ENCODE measurements around the gene SH3RF3. TPM values are rescaled to one million over a fixed set of nuclear protein-coding genes. Genes with fewer than 3 reads are reported as not detected.

The SH3RF3 gene
- total and polyA plus RNA-seq, 9 of the 15 experiments (the other 6 are each of a cell fraction or from before 2014, with no cell fraction given) = 0.02 TPM; not detected in 8

DNA sequence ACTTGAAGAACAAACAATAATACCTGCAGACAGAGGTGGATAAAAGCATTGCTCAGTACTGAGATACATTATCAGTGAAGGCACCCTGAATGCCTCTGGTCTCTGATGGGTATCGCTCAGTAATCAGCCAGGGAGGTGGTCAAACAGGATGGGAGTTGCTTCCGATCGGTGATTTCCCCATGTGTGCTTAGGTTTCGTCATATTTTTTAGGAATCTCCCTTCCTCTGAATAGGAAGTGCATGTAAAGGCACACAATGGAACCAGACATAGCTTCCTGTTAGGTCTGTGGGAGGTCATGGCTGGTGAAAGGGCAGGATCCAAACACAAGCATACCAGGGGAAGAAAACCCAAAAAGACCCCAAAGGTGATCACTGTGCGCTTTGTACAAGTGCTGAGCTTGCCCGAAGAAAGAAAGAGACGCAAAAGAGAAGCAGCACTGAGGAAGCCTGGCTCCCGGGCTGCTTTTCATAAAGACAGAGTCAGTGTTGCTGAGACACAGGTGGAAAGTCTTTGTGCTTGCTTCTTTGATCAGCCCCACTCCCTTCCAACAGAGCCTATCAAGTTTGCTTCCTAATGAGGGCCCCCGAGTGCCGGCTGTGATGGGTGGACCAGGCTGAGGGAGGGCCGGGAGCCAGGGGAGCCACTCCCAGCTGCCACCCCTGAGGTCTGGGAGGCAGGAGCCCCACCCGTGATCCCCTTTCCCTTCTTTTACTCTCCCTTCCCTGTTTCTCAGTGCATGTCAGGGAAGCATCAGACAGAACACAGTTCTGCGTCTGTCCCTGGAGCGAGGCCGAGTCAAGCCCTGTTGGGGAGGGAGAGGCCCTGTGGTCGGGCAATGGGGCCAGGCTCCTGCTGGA lies 138.2 kb downstream of the SH3RF3 start:
- in situ Hi-C loops (cut with MboI) (no loop called here), intact Hi-C loops (cut with micrococcal nuclease) (no loop called here)
- H2AFZ ChIP-seq (ENCODE audit: low read depth, low read length) = no peak overlapping the region
- CTCF ChIA-PET (ENCODE audit: low intra/inter-chr PET ratio) = no interaction called here
- 0 out of 2 replicates have a peak, but pooled peaks cover 2% of the 10 kb centered on the region for H4K20me1 ChIP-seq (replicated peaks; ENCODE audit: control insufficient read depth, insufficient read depth, low read length)
- peaks cover 6 to 46% of the 10 kb centered on the region in 2 experiments; a peak in 4 of 5 replicates for H3K27me3 ChIP-seq (ENCODE audit: control insufficient read depth in 2 of 2, insufficient read depth in 2 of 2, low read length in 2 of 2)
- DNase-seq (ENCODE audit: extremely low read depth in 1 of 4, low spot score in 3 of 4) = no peak
- FAIRE-seq = no peak
- peak; percentile 44; the same call in 2 of the 3 replicates for ATAC-seq
- H3K79me2 ChIP-seq (ENCODE audit: control insufficient read depth, insufficient read depth, low read length) = no peaks in the 10 kb centered on the region
- POLR2A ChIA-PET = interaction anchor here (0.6 kb wide), 1 partner anchor 24 kb away, joined by 3 read pairs; no protein-coding TSS in a partner anchor
- no peaks in the 10 kb centered on the region for H3K9me3 ChIP-seq (replicated peaks; ENCODE audit: control insufficient read depth, insufficient read depth, low read depth, low read length)
- BruUV-seq (replicated peaks) = no TSS peak
- H3K9ac ChIP-seq (ENCODE audit: insufficient read depth in 1 of 2, low read depth in 2 of 2, low read length in 2 of 2) = no peak overlapping the region
- H3K4me3 ChIP-seq = no peak overlapping the region
- no peak overlapping the region for H3K27ac ChIP-seq (ENCODE audit: extremely low read depth, low read depth, low read length)
- H3K9me1 ChIP-seq (ENCODE audit: control insufficient read depth, insufficient read depth, low read length) = no peaks in the 10 kb centered on the region
- H3K36me3 ChIP-seq (ENCODE audit: control insufficient read depth, insufficient read depth, low read length) = no peaks in the 10 kb centered on the region
- H3K4me1 ChIP-seq (replicated peaks in 1 of 2; ENCODE audit: control insufficient read depth in 2 of 2, insufficient read depth in 2 of 2, low read length in 2 of 2) = no peaks in the 10 kb centered on the region; a peak in 2 of 5 replicates
- H3K4me2 ChIP-seq (ENCODE audit: insufficient read depth, low read length) = no peak overlapping the region
- WGBS (ENCODE audit: insufficient coverage, low coverage, missing lambda C conversion rate) = 6% methylated on average over 11 of the region's 16 CpGs
- TF ChIP-seq BCL6 (CRISPR knock-in tag; IDR thresholded peaks at IDR 0.05) = no peak
- peak; percentile 48 for TF ChIP-seq ZNF239 (CRISPR knock-in tag; IDR thresholded peaks at IDR 0.05)
- TF ChIP-seq LCOR (CRISPR knock-in tag; IDR thresholded peaks at IDR 0.05) = no peak
- TF ChIP-seq OTX1 (CRISPR knock-in tag; IDR thresholded peaks at IDR 0.05) = 0 out of 2 replicates have a peak, but pooled peaks have one; percentile 43
- peak; percentile 97 for TF ChIP-seq ZNF589 (CRISPR knock-in tag; IDR thresholded peaks at IDR 0.05; ENCODE audit: low read depth)
- no peak for TF ChIP-seq KLF16 (IDR thresholded peaks at IDR 0.05)
- no peak for TF ChIP-seq NR3C1 (CRISPR knock-in tag; IDR thresholded peaks at IDR 0.05)
- TF ChIP-seq SREBF1 (IDR thresholded peaks at IDR 0.05; ENCODE audit: borderline replicate concordance, low read depth, low read length) = no peak
- no peak for TF ChIP-seq BRCA1 (IDR thresholded peaks at IDR 0.05)
- no peak for TF ChIP-seq BRCA1 (CRISPR knock-in tag; IDR thresholded peaks at IDR 0.05)
- TF ChIP-seq RBM25 (IDR thresholded peaks at IDR 0.05; ENCODE audit: low read depth, low read length, severe bottlenecking) = no peak
- peak; percentile 99 for TF ChIP-seq ETV1 (tag; conservative IDR thresholded peaks at IDR 0.05; ENCODE audit: low read depth)
- no peak for TF ChIP-seq ZNF583 (CRISPR knock-in tag; IDR thresholded peaks at IDR 0.05)
- TF ChIP-seq, protein P1, sequence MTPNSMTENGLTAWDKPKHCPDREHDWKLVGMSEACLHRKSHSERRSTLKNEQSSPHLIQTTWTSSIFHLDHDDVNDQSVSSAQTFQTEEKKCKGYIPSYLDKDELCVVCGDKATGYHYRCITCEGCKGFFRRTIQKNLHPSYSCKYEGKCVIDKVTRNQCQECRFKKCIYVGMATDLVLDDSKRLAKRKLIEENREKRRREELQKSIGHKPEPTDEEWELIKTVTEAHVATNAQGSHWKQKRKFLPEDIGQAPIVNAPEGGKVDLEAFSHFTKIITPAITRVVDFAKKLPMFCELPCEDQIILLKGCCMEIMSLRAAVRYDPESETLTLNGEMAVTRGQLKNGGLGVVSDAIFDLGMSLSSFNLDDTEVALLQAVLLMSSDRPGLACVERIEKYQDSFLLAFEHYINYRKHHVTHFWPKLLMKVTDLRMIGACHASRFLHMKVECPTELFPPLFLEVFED (CRISPR knock-in tag; conservative IDR thresholded peaks at IDR 0.05) = no peak
- TF ChIP-seq HCFC1 (IDR thresholded peaks at IDR 0.05; ENCODE audit: low read depth, low read length) = no peak
- TF ChIP-seq, protein P2, sequence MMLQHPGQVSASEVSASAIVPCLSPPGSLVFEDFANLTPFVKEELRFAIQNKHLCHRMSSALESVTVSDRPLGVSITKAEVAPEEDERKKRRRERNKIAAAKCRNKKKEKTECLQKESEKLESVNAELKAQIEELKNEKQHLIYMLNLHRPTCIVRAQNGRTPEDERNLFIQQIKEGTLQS (IDR thresholded peaks at IDR 0.05) = peak; percentile 50; the same call in 1 of the 2 replicates
- TF ChIP-seq, protein P2 (CRISPR knock-in tag; conservative IDR thresholded peaks at IDR 0.05) = no peak
- no peak for TF ChIP-seq PHB (CRISPR knock-in tag; IDR thresholded peaks at IDR 0.05)
- no peak for TF ChIP-seq KAT2B (IDR thresholded peaks at IDR 0.05; ENCODE audit: low read depth, low read length)
- TF ChIP-seq GABPA (tag; conservative IDR thresholded peaks at IDR 0.05; ENCODE audit: low read depth) = peak; percentile 80
- no peak for TF ChIP-seq KAT7 (CRISPR knock-in tag; IDR thresholded peaks at IDR 0.05; ENCODE audit: borderline replicate concordance)
- no peak for TF ChIP-seq CHCHD3 (CRISPR knock-in tag; IDR thresholded peaks at IDR 0.05)
- TF ChIP-seq ZNF707 (CRISPR knock-in tag; conservative IDR thresholded peaks at IDR 0.05) = no peak
- no peak for TF ChIP-seq POLR3G (IDR thresholded peaks at IDR 0.05; ENCODE audit: extremely low read depth, insufficient read length, insufficient replicate concordance)
